HG03097 (cell line): ENCODE results near the gene ACBD5.
A peak's percentile ranks its signal among the peaks of the same experiment; 100 is the strongest.
"Not testable (repeated sequence)": the region's sequence is repeated elsewhere in the genome, so short reads cannot be mapped to it uniquely, and the experiment has no call there.

ENCODE experiments used
- ATAC-seq: cut with Tn5 transposase; IDR thresholded peaks from one replicate; pipeline ENCODE4 v1.9.1; 2021; ENCODE audit not compliant: unreplicated experiment, low FRiP score

ACBD5 gene

GRCh38 chr10:27241652-27242472 is 1.3 kb upstream of the ACBD5 start:
- peak; percentile 72 for ATAC-seq

GRCh38 chr10:27241010-27241651 is 534 bp upstream of the ACBD5 start:
- peak; percentile 4 for ATAC-seq

GRCh38 chr10:27237531-27237930 is 3.1 kb downstream of the ACBD5 start:
- ATAC-seq: not testable (repeated sequence)

- not testable (repeated sequence) for ATAC-seq
Measured at GRCh38 chr10:27236589-27237128, 3.9 kb downstream of the ACBD5 start.

- no peak for ATAC-seq
Measured at GRCh38 chr10:27235706-27236105, 4.9 kb downstream of the ACBD5 start.

- no peak for ATAC-seq
Measured at GRCh38 chr10:27230022-27230421, 10.6 kb downstream of the ACBD5 start.

- no peak for ATAC-seq
Measured at GRCh38 chr10:27225642-27226257, 14.8 kb downstream of the ACBD5 start.

- ATAC-seq: no peak
Measured at GRCh38 chr10:27225011-27225590, 15.5 kb downstream of the ACBD5 start.

GRCh38 chr10:27223964-27224363 is 16.6 kb downstream of the ACBD5 start:
- ATAC-seq: no peak

- no peak for ATAC-seq
Measured at GRCh38 chr10:27207350-27207749, 33.2 kb downstream of the ACBD5 start.

- no peak for ATAC-seq
Measured at GRCh38 chr10:27203806-27204205, 36.8 kb downstream of the ACBD5 start.

- ATAC-seq: no peak
Measured at GRCh38 chr10:27197980-27198620, 42.5 kb downstream of the ACBD5 start.

GRCh38 chr10:27192284-27192683 is 48.3 kb downstream of the ACBD5 start:
- ATAC-seq: no peak

- no peak for ATAC-seq
Measured at GRCh38 chr10:27190508-27190907, 50.1 kb downstream of the ACBD5 start.

GRCh38 chr10:27188897-27189296 is 51.7 kb downstream of the ACBD5 start:
- no peak for ATAC-seq

GRCh38 chr10:27188259-27188658 is 52.3 kb downstream of the ACBD5 start:
- no peak for ATAC-seq

- ATAC-seq: no peak
Measured at GRCh38 chr10:27169849-27170248, 70.7 kb downstream of the ACBD5 start.

- no peak for ATAC-seq
Measured at GRCh38 chr10:27158421-27158820, 82.2 kb downstream of the ACBD5 start.

GRCh38 chr10:27157150-27157549 is 83.4 kb downstream of the ACBD5 start:
- no peak for ATAC-seq

GRCh38 chr10:27156566-27156965 is 84.0 kb downstream of the ACBD5 start:
- not testable (repeated sequence) for ATAC-seq
